Hindlimb muscle (tissue), 1 donor: ENCODE data around the gene PKD2L1. TPM values are rescaled to one million over a fixed set of nuclear protein-coding genes. Genes with fewer than 3 reads are reported as not detected.
"Not testable (repeated sequence)": the region's sequence is repeated elsewhere in the genome, so short reads cannot be mapped to it uniquely, and the experiment has no call there.

Experiments
- DNase-seq: peaks from one replicate; pipeline ENCODE4 v3.0.0-alpha.2; 2013
- polyA plus RNA-seq: library from polyadenylated mRNA; unstranded; fragments of 120-200 nt; gene quantifications from one replicate; pipeline ENCODE4 v1.2.1, GENCODE V29; 2013; ENCODE audit not compliant: insufficient read length

PKD2L1 gene
- polyA plus RNA-seq, 1 donor, result not detected

- DNase-seq, result no peak
Measured at GRCh38 chr10:100333661-100334440, 3.8 kb upstream of the PKD2L1 start.

DNA sequence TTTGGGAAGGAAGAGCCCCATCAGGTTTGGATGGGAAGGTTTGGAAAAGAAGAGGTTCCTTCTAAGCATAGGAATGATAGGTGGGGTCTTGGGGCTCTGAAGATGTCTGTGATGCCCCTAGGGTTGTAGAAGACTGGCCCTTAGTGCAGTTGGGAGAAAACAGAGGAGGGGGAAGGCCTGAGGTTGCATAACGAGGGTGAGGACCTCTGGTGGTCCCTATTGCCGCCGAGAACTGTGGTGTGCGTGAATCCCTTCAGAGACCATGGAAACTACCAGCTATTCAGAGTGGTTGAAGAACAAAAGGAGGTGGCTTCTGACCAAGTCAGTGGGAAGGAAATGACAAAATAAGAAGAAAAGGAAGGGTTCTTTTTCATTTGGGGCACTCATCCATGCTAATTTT lies 3.1 kb upstream of the PKD2L1 start:
- DNase-seq, result no peak

GRCh38 chr10:100328198-100328597 lies 1.8 kb downstream of the PKD2L1 start:
- no peak for DNase-seq

DNA sequence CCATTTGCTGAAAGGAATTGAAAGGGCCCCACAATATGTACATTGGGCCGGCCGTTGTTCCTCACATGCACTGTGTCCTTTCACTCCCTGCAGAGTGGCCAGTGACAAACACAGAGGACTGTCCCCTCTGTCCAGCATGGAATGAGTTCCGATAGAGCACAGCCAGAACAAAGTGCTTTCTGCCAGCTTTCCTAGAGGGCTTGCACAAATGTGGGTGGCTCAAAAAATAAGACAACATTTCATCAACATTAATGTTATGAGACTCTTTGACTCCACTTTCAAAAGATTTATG lies 2.4 kb downstream of the PKD2L1 start:
- no peak for DNase-seq

GRCh38 chr10:100327007-100327717 lies 2.9 kb downstream of the PKD2L1 start:
- no peak for DNase-seq

DNA sequence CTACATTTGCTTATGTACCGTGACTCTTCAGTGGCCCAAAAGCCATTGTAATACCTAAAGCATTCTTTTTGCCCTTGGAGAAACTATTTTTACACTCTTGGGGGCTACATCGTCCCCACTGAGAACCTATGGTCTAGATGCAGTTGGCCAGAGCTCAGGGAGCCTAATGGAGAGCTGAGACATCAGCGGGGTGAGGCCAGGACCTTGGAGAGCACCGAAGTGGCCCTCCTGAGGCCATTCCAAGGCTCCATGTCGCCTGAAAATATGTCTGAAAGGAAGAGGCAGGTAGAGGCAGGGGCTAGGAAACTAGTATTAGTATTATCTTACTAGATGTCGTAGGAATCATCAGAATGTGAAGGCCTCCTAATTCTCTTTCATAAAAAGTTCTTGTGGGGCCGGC lies 4.9 kb downstream of the PKD2L1 start:
- no peak for DNase-seq

DNA sequence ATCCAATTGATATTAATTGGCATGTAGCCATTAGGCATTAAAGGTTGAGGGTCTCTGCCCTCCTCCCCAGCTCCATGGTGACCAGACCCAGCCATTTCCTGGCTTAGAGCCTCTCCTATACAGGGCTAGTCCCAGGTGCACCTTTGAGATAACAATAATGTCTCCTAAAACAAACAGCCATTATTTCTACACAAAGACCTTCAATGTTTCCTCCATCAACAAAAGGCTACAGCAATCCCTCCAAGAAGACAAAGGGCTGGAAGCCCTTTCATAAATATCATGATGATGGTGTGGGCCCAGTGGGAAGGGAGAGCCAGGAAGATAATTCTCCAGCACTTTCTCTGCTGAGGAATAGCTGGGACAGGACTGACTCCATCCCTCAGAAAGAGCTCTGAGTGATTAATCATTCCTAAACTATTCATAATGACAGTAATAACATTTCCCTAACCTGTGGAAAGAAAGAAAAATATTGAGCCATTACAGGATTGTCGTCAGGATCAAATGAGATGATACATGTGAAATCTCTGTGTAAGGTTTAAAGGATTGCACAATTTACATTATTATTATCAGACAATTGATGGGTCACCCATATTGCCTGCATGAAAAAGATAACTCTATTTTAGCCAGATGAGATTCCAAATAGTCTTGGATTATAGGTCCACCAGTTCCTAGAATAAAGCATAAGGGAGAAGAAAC lies 10.2 kb downstream of the PKD2L1 start:
- no peak for DNase-seq

- DNase-seq, result no peak
Measured at GRCh38 chr10:100318207-100318606, 11.8 kb downstream of the PKD2L1 start.

GRCh38 chr10:100315615-100316014 lies 14.4 kb downstream of the PKD2L1 start:
- DNase-seq, result no peak

DNA sequence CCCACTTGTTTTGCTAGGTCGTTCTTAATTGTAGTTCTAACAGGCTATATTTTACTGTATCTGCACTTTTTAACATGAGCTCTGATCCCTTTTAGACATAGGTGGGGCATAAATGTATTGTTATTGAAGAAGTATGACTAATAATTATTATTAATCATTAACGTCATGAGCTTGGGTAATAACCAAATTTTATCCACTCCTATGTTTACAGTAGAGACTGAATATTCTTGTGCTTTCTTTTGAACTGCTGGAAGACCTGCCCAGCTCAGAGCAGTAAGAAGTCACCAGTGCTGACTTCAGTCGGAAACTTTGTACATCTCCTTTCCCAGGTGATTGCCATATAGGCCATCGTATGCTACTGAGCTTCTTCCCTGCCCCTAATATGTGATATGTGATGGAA lies 18.7 kb downstream of the PKD2L1 start:
- no peak for DNase-seq

GRCh38 chr10:100307684-100308083 lies 22.3 kb downstream of the PKD2L1 start:
- no peak for DNase-seq

- DNase-seq, result no peak
Measured at GRCh38 chr10:100306861-100307260, 23.2 kb downstream of the PKD2L1 start.

GRCh38 chr10:100304414-100304813 lies 25.6 kb downstream of the PKD2L1 start:
- DNase-seq, result no peak

DNA sequence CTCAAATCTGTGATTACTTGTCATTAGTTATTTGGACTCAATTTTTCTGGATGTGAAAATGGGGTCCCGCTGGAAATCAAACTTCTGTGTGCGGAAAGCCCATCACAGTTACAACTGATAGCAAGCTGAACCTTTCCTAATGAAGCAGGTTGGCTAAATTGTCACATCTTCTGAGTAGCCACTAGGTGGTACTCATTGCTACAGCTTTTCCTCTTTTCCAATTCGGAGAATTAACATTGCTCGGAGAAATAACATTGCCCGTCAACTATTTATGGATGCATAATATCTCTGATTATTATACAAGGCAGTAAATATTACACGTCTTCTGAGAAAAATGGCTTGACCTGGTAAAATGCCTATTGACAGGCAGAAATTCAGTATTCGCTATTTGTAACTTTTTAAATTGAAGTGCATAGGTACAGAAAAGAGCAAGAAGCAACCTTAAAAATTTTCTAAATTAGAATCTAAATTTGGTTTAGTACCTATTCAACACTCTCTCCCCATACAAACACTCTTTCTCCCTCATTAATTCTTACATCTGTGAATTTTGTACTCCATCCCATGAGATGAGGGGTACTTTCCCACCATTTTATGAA lies 26.2 kb downstream of the PKD2L1 start:
- no peak for DNase-seq

DNA sequence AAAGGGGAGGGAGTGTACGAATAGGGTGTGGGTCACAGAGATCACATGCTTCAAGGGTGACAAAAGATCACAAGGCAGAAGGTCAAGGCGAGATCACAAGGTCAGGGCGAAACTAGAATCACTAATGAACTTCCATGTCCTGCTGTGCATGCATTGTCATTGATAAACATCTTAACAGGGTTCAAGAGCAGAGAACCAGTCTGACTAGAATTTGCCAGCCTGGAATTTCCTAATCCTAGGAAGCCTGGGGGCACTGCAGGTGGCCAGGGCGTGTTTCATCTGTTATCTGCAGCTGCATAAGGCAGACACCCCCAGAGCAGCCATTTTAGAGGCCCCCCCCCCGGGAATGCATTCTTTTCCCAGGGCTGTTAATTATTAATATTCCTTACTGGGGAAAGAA lies 28.9 kb downstream of the PKD2L1 start:
- DNase-seq, result not testable (repeated sequence)

DNA sequence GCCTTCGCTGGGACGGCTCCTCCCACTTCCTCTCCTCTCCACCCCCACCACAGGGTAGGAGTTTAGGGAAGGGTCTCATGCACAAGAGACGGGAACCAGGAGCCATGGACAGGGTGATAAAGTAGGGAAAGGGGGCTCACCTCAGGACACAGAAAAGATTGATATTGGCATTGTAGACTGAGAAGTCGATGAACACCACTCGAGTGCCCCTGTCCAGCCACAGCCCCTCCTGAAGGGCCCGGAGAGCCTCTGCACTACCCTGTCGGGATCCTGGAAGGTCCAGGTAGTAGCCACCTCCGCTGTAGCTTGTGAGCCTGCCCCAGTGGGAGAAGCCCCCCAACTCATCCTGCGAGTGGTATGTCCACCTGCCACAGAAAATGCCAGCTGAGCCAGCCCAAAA lies 32.8 kb downstream of the PKD2L1 start:
- no peak for DNase-seq

- no peak for DNase-seq
Measured at GRCh38 chr10:100293066-100293465, 37.0 kb downstream of the PKD2L1 start.

- not testable (repeated sequence) for DNase-seq
Measured at GRCh38 chr10:100292300-100292699, 37.7 kb downstream of the PKD2L1 start.

GRCh38 chr10:100291356-100291755 lies 38.7 kb downstream of the PKD2L1 start:
- DNase-seq, result no peak

- DNase-seq, result no peak
Measured at GRCh38 chr10:100289641-100290040, 40.4 kb downstream of the PKD2L1 start.

- DNase-seq, result no peak
Measured at GRCh38 chr10:100288196-100288595, 41.8 kb downstream of the PKD2L1 start.

DNA sequence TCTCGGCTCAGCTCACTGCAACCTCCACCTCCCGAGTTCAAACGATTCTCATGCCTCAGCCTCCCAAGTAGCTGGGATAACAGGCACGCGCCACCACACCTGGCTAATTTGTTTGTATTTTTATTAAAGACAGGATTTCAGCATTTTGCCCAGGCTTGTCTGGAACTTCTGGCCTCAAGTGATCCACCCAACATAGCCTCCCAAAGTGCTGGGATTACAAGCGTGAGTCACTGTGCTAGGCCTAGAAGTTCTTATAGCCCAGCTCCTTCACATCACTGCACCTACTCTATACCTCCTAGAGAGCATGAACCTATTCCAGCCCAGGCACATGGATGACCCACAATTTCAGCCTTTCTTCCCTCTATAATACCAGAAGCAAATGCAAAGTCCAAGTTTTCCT lies 42.3 kb downstream of the PKD2L1 start:
- no peak for DNase-seq
